Dermis microvascular lymphatic vessel endothelial cell (primary cell): ENCODE measurements around the gene TDP2. TPM values are rescaled to one million over a fixed set of nuclear protein-coding genes. Genes with fewer than 3 reads are reported as not detected.

Source experiments
- total RNA-seq: library from RNA; depleted of rRNA; stranded (reverse); fragments of >200 nt; gene quantifications from 2 replicates; pipeline ENCODE4 v1.2.1, GENCODE V29; 2014

TDP2 gene
- total RNA-seq, 1 donor from 2014 or later: 20.0 TPM

Other genes with a start within 250 kb of the TDP2 start
- 0.13 and 0.25 TPM in 2 replicates for gene GPLD1, start 177.3 kb downstream of the TDP2 start, total RNA-seq
- 0.64 and 2.7 TPM in 2 replicates for gene ALDH5A1, start 171.9 kb downstream of the TDP2 start, total RNA-seq
- gene KIAA0319, start 20.7 kb downstream of the TDP2 start, total RNA-seq: under 0.01 TPM in 1 of 2 replicates, not detected in the other
- gene ACOT13, start 178 bp upstream of the TDP2 start, total RNA-seq: 3.7 and 4.4 TPM in 2 replicates
- 103 and 104 TPM in 2 replicates for gene C6orf62, start 52.3 kb upstream of the TDP2 start, total RNA-seq
- gene GMNN, start 108.0 kb upstream of the TDP2 start, total RNA-seq: 11.9 and 16.8 TPM in 2 replicates
- not detected in 2 replicates for gene ARMH2, start 132.0 kb upstream of the TDP2 start, total RNA-seq